BJ (cell line): Measurements from ENCODE around the gene SERPINB12. TPM values are rescaled to one million over a fixed set of nuclear protein-coding genes. Genes with fewer than 3 reads are reported as not detected.

Experiments
- CTCF ChIA-PET: fragments of 350-600 bp; formaldehyde crosslinking; extraction: SDS; loops from one replicate; lab custom pipeline; 2021; ENCODE audit warnings: antibody characterized with exemption, inconsistent platforms; lab: Yijun Ruan, JAX
- POLR2A ChIA-PET: fragments of 300-600 bp; sonication (Branson Sonifier 250); formaldehyde crosslinking; extraction: SDS; loops from one replicate; lab custom pipeline; 2021; ENCODE audit warnings: antibody characterized with exemption; lab: Charles Lee
- DNase-seq: peaks from one replicate; pipeline ENCODE4 v3.0.0-alpha.2; 2011; ENCODE audit warnings: low read depth
- H3K27me3 ChIP-seq: 2 replicates; pipeline ENCODE4 v1.6.0; 2011; ENCODE audit warnings: low read length; ENCODE audit not compliant: control insufficient read depth, insufficient read depth
- H3K36me3 ChIP-seq: 2 replicates; pipeline ENCODE4 v1.5.1; 2011; ENCODE audit warnings: low read length; ENCODE audit not compliant: control insufficient read depth, insufficient read depth
- H3K4me3 ChIP-seq: 2 replicates; pipeline ENCODE4 v1.5.1; 2011; ENCODE audit warnings: low read depth, mild to moderate bottlenecking, control low read depth, low read length
- CTCF ChIP-seq: IDR thresholded peaks from 2 replicates; pipeline ENCODE4 v1.5.1; 2011; ENCODE audit warnings: low read depth, mild to moderate bottlenecking, control low read depth, inconsistent platforms, low read length, moderate library complexity; ENCODE audit not compliant: insufficient read depth
- polyA plus RNA-seq: library from polyadenylated mRNA; depleted of rRNA; stranded (reverse); fragments of >200 nt; gene quantifications from 2 replicates; pipeline ENCODE4 v1.2.3, GENCODE V29; 2011

Gene SERPINB12
- polyA plus RNA-seq, 1 experiment = not detected

- TF ChIP-seq CTCF = no peak
- DNase-seq = no peak
- no peaks in the 10 kb centered on the region; the same call in 1 of the 2 replicates for H3K27me3 ChIP-seq
- no peak overlapping the region for H3K4me3 ChIP-seq
- ChIA-PET CTCF (interaction anchor here (1.2 to 13.8 kb wide), 7 partner anchors 8 to 335 kb away, joined by 3 to 328 read pairs (median 17); partner anchors contain the start of gene SERPINB13), POLR2A (no interaction called here)
- H3K36me3 ChIP-seq = no peaks in the 10 kb centered on the region
Observed at GRCh38 chr18:63508596-63508995, 33.6 kb upstream of the SERPINB12 start.

DNA sequence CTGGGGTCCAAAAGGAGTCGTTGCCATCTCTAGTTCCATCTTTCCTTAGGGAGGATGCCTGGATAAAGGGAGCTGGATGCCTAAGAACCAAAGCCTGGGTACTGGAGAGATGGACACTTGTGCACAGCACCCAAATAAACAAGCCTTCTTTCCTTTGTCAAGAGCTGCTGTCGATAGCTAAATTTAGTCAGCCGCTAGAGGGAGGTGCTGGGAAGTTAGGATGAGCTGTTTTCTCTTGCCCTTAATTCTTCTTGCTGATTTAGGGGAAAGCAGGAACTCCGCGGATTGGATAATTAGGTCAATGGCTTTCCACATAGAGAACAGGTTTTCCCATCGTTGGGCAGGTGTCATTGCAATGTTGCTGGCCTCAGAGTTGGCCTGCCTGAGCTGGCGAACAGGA lies 30.9 kb upstream of the SERPINB12 start:
- Histone ChIP-seq H3K27me3 (no peaks in the 10 kb centered on the region), H3K36me3 (no peaks in the 10 kb centered on the region), H3K4me3 (no peak overlapping the region)
- no peak for DNase-seq
- ChIA-PET POLR2A (no interaction called here), CTCF (interaction anchor here (0.6 to 13.8 kb wide), 27 partner anchors 6 to 459 kb away, joined by 3 to 328 read pairs (median 5); partner anchors contain the start of genes SERPINB12 and SERPINB13)
- TF ChIP-seq CTCF = peak; percentile 79

GRCh38 chr18:63514326-63514725 lies 27.8 kb upstream of the SERPINB12 start:
- Histone ChIP-seq H3K4me3 (no peak overlapping the region), H3K36me3 (no peaks in the 10 kb centered on the region), H3K27me3 (no peaks in the 10 kb centered on the region)
- ChIA-PET CTCF (interaction anchor here (0.6 to 13.8 kb wide), 11 partner anchors 8 to 334 kb away, joined by 3 to 328 read pairs (median 5); partner anchors contain the start of gene SERPINB13), POLR2A (no interaction called here)
- no peak for TF ChIP-seq CTCF
- DNase-seq = no peak

GRCh38 chr18:63514888-63515678 lies 27.1 kb upstream of the SERPINB12 start:
- peak; percentile 11; the same call in 1 of the 2 replicates for TF ChIP-seq CTCF
- ChIA-PET CTCF (interaction anchor here (0.6 to 13.8 kb wide), 11 partner anchors 8 to 421 kb away, joined by 3 to 328 read pairs (median 6); partner anchors contain the start of gene SERPINB13), POLR2A (interaction anchor here (0.6 kb wide), 2 partner anchors 142 to 193 kb away, joined by 4 to 5 read pairs; no protein-coding TSS in a partner anchor)
- no peaks in the 10 kb centered on the region for H3K27me3 ChIP-seq
- no peaks in the 10 kb centered on the region for H3K36me3 ChIP-seq
- no peak overlapping the region for H3K4me3 ChIP-seq
- DNase-seq = no peak

- no peak for DNase-seq
- ChIA-PET POLR2A (no interaction called here), CTCF (interaction anchor here (0.8 to 13.8 kb wide), 6 partner anchors 9 to 419 kb away, joined by 3 to 328 read pairs (median 88); partner anchors contain the start of gene SERPINB13)
- TF ChIP-seq CTCF = no peak
- no peaks in the 10 kb centered on the region for H3K27me3 ChIP-seq
- no peaks in the 10 kb centered on the region for H3K36me3 ChIP-seq
- H3K4me3 ChIP-seq = no peak overlapping the region
Observed at GRCh38 chr18:63515801-63516200, 26.4 kb upstream of the SERPINB12 start.
